Measurements from ENCODE around the gene CHCHD4.
"Not testable (repeated sequence)": the region's sequence is repeated elsewhere in the genome, so short reads cannot be mapped to it uniquely, and the experiment has no call there.

Gene CHCHD4

GRCh38 chr3:14123308-14124222, 1.1 kb downstream of the CHCHD4 start:
- no peak for TF ChIP-seq SPI1 (IDR thresholded peaks at IDR 0.05; ENCODE audit: borderline replicate concordance, low read depth)
- no peak for TF ChIP-seq POLR2AphosphoS5 (IDR thresholded peaks at IDR 0.05; ENCODE audit: low read depth)
- TF ChIP-seq, protein P1, sequence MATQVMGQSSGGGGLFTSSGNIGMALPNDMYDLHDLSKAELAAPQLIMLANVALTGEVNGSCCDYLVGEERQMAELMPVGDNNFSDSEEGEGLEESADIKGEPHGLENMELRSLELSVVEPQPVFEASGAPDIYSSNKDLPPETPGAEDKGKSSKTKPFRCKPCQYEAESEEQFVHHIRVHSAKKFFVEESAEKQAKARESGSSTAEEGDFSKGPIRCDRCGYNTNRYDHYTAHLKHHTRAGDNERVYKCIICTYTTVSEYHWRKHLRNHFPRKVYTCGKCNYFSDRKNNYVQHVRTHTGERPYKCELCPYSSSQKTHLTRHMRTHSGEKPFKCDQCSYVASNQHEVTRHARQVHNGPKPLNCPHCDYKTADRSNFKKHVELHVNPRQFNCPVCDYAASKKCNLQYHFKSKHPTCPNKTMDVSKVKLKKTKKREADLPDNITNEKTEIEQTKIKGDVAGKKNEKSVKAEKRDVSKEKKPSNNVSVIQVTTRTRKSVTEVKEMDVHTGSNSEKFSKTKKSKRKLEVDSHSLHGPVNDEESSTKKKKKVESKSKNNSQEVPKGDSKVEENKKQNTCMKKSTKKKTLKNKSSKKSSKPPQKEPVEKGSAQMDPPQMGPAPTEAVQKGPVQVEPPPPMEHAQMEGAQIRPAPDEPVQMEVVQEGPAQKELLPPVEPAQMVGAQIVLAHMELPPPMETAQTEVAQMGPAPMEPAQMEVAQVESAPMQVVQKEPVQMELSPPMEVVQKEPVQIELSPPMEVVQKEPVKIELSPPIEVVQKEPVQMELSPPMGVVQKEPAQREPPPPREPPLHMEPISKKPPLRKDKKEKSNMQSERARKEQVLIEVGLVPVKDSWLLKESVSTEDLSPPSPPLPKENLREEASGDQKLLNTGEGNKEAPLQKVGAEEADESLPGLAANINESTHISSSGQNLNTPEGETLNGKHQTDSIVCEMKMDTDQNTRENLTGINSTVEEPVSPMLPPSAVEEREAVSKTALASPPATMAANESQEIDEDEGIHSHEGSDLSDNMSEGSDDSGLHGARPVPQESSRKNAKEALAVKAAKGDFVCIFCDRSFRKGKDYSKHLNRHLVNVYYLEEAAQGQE (IDR thresholded peaks at IDR 0.05; ENCODE audit: insufficient replicate concordance, low read depth), result no peak
- no peak for TF ChIP-seq GABPA (IDR thresholded peaks at IDR 0.05; ENCODE audit: low read depth)
- TF ChIP-seq CTCF (IDR thresholded peaks at IDR 0.05; ENCODE audit: insufficient read depth, low read length), result no peak
- H3K4me3 ChIP-seq (replicated peaks; ENCODE audit: insufficient read depth, low read length), result peak overlapping the region; percentile 94
- peak overlapping the region; percentile 89 for H3K27ac ChIP-seq (replicated peaks)
- DNase-seq (ENCODE audit: low read depth in 1 of 2, low spot score in 1 of 2), result no peak
- no peaks in the 10 kb centered on the region for H3K27me3 ChIP-seq (ENCODE audit: insufficient read depth, poor library complexity, severe bottlenecking)

DNA sequence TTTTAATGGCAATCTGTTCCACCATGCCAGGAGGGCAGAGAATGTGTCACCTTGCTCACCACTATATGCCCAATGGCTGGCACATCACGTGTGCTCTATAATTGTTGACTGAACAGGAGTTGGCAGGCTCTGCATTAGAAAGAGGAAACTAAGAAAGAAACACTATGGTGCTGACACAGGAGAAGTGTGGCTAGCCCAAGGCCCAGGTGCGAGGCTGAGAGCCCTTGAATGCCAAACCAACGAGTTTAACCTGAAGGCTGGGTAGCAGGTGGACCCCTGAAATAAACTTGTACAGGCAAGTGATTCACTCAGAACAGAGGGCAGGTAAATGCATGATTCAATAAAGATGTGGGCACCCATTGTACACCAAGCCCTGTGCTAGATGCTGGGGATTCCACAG, 2.4 kb downstream of the CHCHD4 start:
- H3K27ac ChIP-seq (replicated peaks), result no peak overlapping the region
- no peak for DNase-seq (ENCODE audit: low read depth in 1 of 2, low spot score in 1 of 2)
- no peaks in the 10 kb centered on the region for H3K27me3 ChIP-seq (ENCODE audit: insufficient read depth, poor library complexity, severe bottlenecking)
- TF ChIP-seq, protein P1 (IDR thresholded peaks at IDR 0.05; ENCODE audit: insufficient replicate concordance, low read depth), result no peak
- TF ChIP-seq POLR2AphosphoS5 (IDR thresholded peaks at IDR 0.05; ENCODE audit: low read depth) (no peak), SPI1 (IDR thresholded peaks at IDR 0.05; ENCODE audit: borderline replicate concordance, low read depth) (no peak), CTCF (IDR thresholded peaks at IDR 0.05; ENCODE audit: insufficient read depth, low read length) (no peak), GABPA (IDR thresholded peaks at IDR 0.05; ENCODE audit: low read depth) (no peak)
- no peak overlapping the region for H3K4me3 ChIP-seq (replicated peaks; ENCODE audit: insufficient read depth, low read length)

GRCh38 chr3:14121859-14122258, 2.8 kb downstream of the CHCHD4 start:
- no peak for TF ChIP-seq CTCF (IDR thresholded peaks at IDR 0.05; ENCODE audit: insufficient read depth, low read length)
- no peak for TF ChIP-seq SPI1 (IDR thresholded peaks at IDR 0.05; ENCODE audit: borderline replicate concordance, low read depth)
- no peak for TF ChIP-seq GABPA (IDR thresholded peaks at IDR 0.05; ENCODE audit: low read depth)
- no peak for TF ChIP-seq POLR2AphosphoS5 (IDR thresholded peaks at IDR 0.05; ENCODE audit: low read depth)
- H3K4me3 ChIP-seq (replicated peaks; ENCODE audit: insufficient read depth, low read length), result no peak overlapping the region
- no peak for DNase-seq (ENCODE audit: low read depth in 1 of 2, low spot score in 1 of 2)
- H3K27me3 ChIP-seq (ENCODE audit: insufficient read depth, poor library complexity, severe bottlenecking), result no peaks in the 10 kb centered on the region
- no peak overlapping the region for H3K27ac ChIP-seq (replicated peaks)

- not testable (repeated sequence) for H3K27me3 ChIP-seq (ENCODE audit: insufficient read depth, poor library complexity, severe bottlenecking); H3K27ac ChIP-seq (replicated peaks); DNase-seq (ENCODE audit: low read depth in 1 of 2, low spot score in 1 of 2); H3K4me3 ChIP-seq (replicated peaks; ENCODE audit: insufficient read depth, low read length)
Observed at GRCh38 chr3:14120921-14121448, 3.7 kb downstream of the CHCHD4 start.
